Activated T-helper 9 cell treated with anti-CD3 and anti-CD28 coated beads, Interleukin-2, amount 50 U/mL, for 16 hours (primary cell): ENCODE measurements around the gene NPY4R.
"Not testable (repeated sequence)": the region's sequence is repeated elsewhere in the genome, so short reads cannot be mapped to it uniquely, and the experiment has no call there.

ENCODE experiments used
- DNase-seq: peaks from one replicate; pipeline ENCODE4 v3.0.0-alpha.2; 2020; ENCODE audit warnings: low read depth

NPY4R gene

GRCh38 chr10:46455992-46456391 is 9.8 kb downstream of the NPY4R start:
- DNase-seq, result not testable (repeated sequence)

- not testable (repeated sequence) for DNase-seq
Measured at GRCh38 chr10:46451365-46451764, 14.4 kb downstream of the NPY4R start.

- DNase-seq, result not testable (repeated sequence)
Measured at GRCh38 chr10:46450829-46451228, 14.9 kb downstream of the NPY4R start.

GRCh38 chr10:46447439-46447838 is 18.3 kb downstream of the NPY4R start:
- not testable (repeated sequence) for DNase-seq

- not testable (repeated sequence) for DNase-seq
Measured at GRCh38 chr10:46445389-46446122, 20.2 kb downstream of the NPY4R start.

GRCh38 chr10:46443422-46443821 is 22.3 kb downstream of the NPY4R start:
- DNase-seq, result not testable (repeated sequence)

- not testable (repeated sequence) for DNase-seq
Measured at GRCh38 chr10:46442706-46443275, 23.0 kb downstream of the NPY4R start.

- not testable (repeated sequence) for DNase-seq
Measured at GRCh38 chr10:46441837-46442278, 23.9 kb downstream of the NPY4R start.

GRCh38 chr10:46440942-46441341 is 24.8 kb downstream of the NPY4R start:
- DNase-seq, result not testable (repeated sequence)

GRCh38 chr10:46423550-46423949 is 42.2 kb downstream of the NPY4R start:
- not testable (repeated sequence) for DNase-seq

- DNase-seq, result not testable (repeated sequence)
Measured at GRCh38 chr10:46419570-46420379, 46.0 kb downstream of the NPY4R start.

GRCh38 chr10:46418283-46418682 is 47.5 kb downstream of the NPY4R start:
- DNase-seq, result not testable (repeated sequence)

GRCh38 chr10:46415291-46415690 is 50.5 kb downstream of the NPY4R start:
- DNase-seq, result not testable (repeated sequence)

GRCh38 chr10:46412665-46413064 is 53.1 kb downstream of the NPY4R start:
- not testable (repeated sequence) for DNase-seq

- not testable (repeated sequence) for DNase-seq
Measured at GRCh38 chr10:46411123-46411522, 54.6 kb downstream of the NPY4R start.
